Lung (tissue), 12 donors: ENCODE measurements around the gene NENF. TPM values are rescaled to one million over a fixed set of nuclear protein-coding genes. Genes with fewer than 3 reads are reported as not detected.
A peak's percentile ranks its signal among the peaks of the same experiment; 100 is the strongest.
"Not testable (repeated sequence)": the region's sequence is repeated elsewhere in the genome, so short reads cannot be mapped to it uniquely, and the experiment has no call there.

Experiments
- ATAC-seq: fragments of 200-7000 bp; cut with Tn5 transposase; one replicate; pipeline ENCODE4 v1.9.1; 2020; ENCODE audit warnings: moderate number of reproducible peaks; ENCODE audit not compliant: insufficient read depth, low FRiP score
- DNase-seq, 3 donors: peaks; one replicate each; pipeline ENCODE4 v3.0.0-alpha.2; 2013 to 2017
- H3K27ac ChIP-seq, 2 donors: one replicate each; pipeline ENCODE4 v1.5.1; 2013; ENCODE audit warnings: mild to moderate bottlenecking in 2 of 2, moderate library complexity in 2 of 2, control low read depth in 1 of 2, inconsistent platforms in 1 of 2, low read depth in 1 of 2, low read length in 1 of 2
- H3K27me3 ChIP-seq, 3 donors: one replicate each; pipeline ENCODE4 v1.5.1; 2013; ENCODE audit warnings: low read length in 2 of 3; ENCODE audit not compliant: control insufficient read depth in 3 of 3, insufficient read depth in 3 of 3
- H3K36me3 ChIP-seq, 4 donors: one replicate each; pipeline ENCODE4 v1.5.1; 2013; ENCODE audit warnings: low read length in 4 of 4, mild to moderate bottlenecking in 1 of 4, moderate library complexity in 1 of 4; ENCODE audit not compliant: control insufficient read depth in 4 of 4, insufficient read depth in 4 of 4
- H3K4me1 ChIP-seq, 5 donors: one replicate each; pipeline ENCODE4 v1.5.1; 2013; ENCODE audit warnings: low read length in 5 of 5, mild to moderate bottlenecking in 2 of 5, moderate library complexity in 1 of 5; ENCODE audit not compliant: control insufficient read depth in 5 of 5, insufficient read depth in 5 of 5
- H3K4me3 ChIP-seq: one replicate; pipeline ENCODE4 v1.5.1; 2013; ENCODE audit warnings: mild to moderate bottlenecking, control low read depth, moderate library complexity
- H3K9ac ChIP-seq, 2 donors: one replicate each; pipeline ENCODE4 v1.5.1; 2013; ENCODE audit warnings: low read length in 2 of 2, control low read depth in 1 of 2; ENCODE audit not compliant: insufficient read depth in 1 of 2
- H3K9me3 ChIP-seq, 4 donors: one replicate each; pipeline ENCODE4 v1.5.1; 2013; ENCODE audit warnings: low read length in 3 of 4, mild to moderate bottlenecking in 1 of 4, moderate library complexity in 1 of 4; ENCODE audit not compliant: control insufficient read depth in 4 of 4, insufficient read depth in 3 of 4
- WGBS, 2 donors: extraction: QIAGEN DNeasy Blood & Tissue Kit; methylation state at CpG; one replicate each; pipeline ENCODE4 v1.1.7; 2013; 5-methylcytosine and 5-hydroxymethylcytosine counted together
- polyA plus RNA-seq, 2 donors: library from polyadenylated mRNA; stranded (reverse); fragments of 200-250 nt; gene quantifications; one replicate each; pipeline ENCODE4 v1.2.1, GENCODE V29; 2013
- total RNA-seq, 2 donors: library from RNA; depleted of rRNA in 1 of 2; stranded (reverse); fragments of >200 nt in 1 of 2; gene quantifications; one replicate each; pipeline ENCODE4 v1.2.1, GENCODE V29; 2014 to 2021
- TF ChIP-seq, protein P1 (sequence below): IDR thresholded peaks from 2 replicates; pipeline ENCODE4 v1.5.1; 2012; ENCODE audit warnings: mild to moderate bottlenecking; ENCODE audit errors: control extremely low read depth, extremely low read depth
- donor health status: control.
- donor health status: control.
- donor health status: Bipolar disorder and iron deficiency.
- donor health status: healthy.
- donor health status: DM: yes; HTN: yes; CAD: no.

NENF gene
- total and polyA plus RNA-seq, 4 donors = 27.1 to 94.7 (median 43.5) TPM

DNA sequence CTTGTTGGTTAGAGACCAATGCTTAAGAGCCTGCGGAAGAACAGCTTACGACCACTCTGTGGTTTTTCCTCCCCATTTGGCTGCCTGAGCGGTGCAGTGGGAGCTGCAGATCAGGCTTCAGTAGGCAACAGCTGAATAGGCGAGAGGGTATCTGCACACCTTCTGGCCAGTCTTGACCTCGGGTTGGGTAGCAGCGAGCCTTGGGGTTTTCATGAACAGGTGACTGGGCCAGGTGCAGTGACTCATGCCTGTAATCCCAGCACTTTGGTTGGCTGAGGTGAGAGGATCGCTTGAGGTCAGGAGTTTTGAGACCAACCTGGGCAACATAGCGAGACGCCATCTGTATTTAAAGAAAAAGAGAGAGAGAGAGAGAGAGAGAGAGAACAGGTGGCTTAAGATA lies 41.0 kb downstream of the NENF start:
- WGBS, 2 donors = 94 to 95% methylated on average over 9 of the region's 9 CpGs
- Histone ChIP-seq H3K4me3 (no peak overlapping the region), H3K27ac (no peak overlapping the region), H3K27me3 (no peaks in the 10 kb centered on the region), H3K9me3 (no peaks in the 10 kb centered on the region), H3K4me1 (peaks cover 0 to 2% (median 0%) of the 10 kb centered on the region in 5 donors), H3K9ac (no peak overlapping the region), H3K36me3 (no peaks in the 10 kb centered on the region)
- TF ChIP-seq, protein P1, sequence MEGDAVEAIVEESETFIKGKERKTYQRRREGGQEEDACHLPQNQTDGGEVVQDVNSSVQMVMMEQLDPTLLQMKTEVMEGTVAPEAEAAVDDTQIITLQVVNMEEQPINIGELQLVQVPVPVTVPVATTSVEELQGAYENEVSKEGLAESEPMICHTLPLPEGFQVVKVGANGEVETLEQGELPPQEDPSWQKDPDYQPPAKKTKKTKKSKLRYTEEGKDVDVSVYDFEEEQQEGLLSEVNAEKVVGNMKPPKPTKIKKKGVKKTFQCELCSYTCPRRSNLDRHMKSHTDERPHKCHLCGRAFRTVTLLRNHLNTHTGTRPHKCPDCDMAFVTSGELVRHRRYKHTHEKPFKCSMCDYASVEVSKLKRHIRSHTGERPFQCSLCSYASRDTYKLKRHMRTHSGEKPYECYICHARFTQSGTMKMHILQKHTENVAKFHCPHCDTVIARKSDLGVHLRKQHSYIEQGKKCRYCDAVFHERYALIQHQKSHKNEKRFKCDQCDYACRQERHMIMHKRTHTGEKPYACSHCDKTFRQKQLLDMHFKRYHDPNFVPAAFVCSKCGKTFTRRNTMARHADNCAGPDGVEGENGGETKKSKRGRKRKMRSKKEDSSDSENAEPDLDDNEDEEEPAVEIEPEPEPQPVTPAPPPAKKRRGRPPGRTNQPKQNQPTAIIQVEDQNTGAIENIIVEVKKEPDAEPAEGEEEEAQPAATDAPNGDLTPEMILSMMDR = no peak
- no peak for ATAC-seq
- no peak for DNase-seq

DNA sequence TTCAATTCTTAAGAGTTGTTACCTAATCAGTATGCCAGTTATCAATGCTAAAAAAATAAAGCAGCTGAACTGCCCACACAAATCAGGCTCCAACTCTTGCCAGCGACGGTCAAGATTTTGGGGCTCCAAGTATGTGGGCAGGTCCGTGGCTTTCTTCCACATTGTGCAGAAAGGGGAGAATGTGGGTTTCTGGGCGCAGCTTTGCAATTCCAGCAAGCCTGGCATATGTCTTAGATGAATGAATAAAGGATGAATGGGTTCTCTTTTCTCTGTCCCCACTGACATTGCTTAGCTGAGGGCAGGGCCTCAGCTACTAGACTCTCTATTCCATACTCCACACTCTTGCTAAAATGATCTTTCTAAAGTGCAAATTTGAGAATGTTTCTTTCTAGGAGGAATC lies 42.4 kb downstream of the NENF start:
- 89% methylated on average over 4 of the region's 4 CpGs for WGBS, 2 donors
- DNase-seq = no peak
- H3K27ac ChIP-seq = no peak overlapping the region
- H3K9me3 ChIP-seq = no peaks in the 10 kb centered on the region
- H3K9ac ChIP-seq = no peak overlapping the region
- TF ChIP-seq, protein P1 = no peak
- peaks cover 0 to 2% (median 0%) of the 10 kb centered on the region in 5 donors for H3K4me1 ChIP-seq
- H3K27me3 ChIP-seq = no peaks in the 10 kb centered on the region
- H3K36me3 ChIP-seq = no peaks in the 10 kb centered on the region
- H3K4me3 ChIP-seq = no peak overlapping the region
- ATAC-seq = no peak

DNA sequence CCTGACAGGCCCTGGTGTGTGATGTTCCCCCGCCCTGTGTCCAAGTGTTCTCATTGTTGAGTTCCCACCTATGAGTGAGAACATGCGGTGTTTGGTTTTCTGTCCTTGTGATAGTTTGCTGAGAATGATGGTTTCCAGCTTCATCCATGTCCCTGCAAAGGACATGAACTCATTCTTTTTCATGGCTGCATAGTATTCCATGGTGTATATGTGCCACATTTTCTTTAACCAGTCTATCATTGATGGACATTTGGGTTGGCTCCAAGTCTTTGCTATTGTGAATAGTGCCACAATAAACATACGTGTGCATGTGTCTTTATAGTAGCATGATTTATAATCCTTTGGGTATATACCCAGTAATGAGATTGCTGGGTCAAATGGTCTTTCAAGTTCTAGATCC lies 43.1 kb downstream of the NENF start:
- H3K9me3 ChIP-seq, H3K27ac ChIP-seq, H3K4me1 ChIP-seq, H3K9ac ChIP-seq, H3K36me3 ChIP-seq, ATAC-seq, H3K4me3 ChIP-seq, H3K27me3 ChIP-seq, DNase-seq: not testable (repeated sequence)
- 89 to 92% methylated on average over 3 of the region's 3 CpGs for WGBS, 2 donors

DNA sequence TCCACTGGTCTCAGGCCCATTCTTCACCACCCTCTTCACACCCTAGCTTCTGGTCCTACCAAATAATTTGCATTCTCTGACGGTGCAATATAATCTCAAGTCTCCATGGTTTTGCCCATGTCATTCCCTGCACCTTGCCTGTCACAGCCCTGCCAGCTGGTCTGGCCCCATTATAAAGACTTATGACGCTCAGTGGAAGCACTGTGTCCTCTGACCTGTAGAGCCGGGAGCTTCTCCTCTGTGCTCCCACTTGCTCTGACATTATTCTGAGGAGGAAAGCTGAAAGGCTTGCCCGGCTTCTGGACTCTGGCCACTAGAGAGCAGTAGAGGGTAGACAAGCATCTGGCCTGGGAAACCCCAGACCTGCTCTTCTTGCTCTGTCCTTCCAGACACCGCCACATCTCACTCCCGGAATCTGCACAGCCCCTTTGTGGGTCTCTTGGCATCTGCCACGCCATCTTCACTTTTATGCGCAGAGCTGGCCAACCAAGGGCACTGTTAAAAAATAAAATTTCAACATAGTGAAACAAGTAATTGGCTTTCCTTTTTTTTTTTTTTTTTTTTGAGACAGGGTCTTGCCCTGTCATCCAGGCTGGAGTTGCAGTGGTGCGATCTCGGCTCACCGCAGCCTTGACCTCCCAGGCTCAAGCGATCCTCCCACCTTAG lies 44.4 kb downstream of the NENF start:
- ATAC-seq (peak; percentile 94), DNase-seq (peak; percentile 86 to 89 (median 88))
- H3K27me3 ChIP-seq = no peaks in the 10 kb centered on the region
- no peak overlapping the region for H3K4me3 ChIP-seq
- TF ChIP-seq, protein P1 = peak; percentile 88
- WGBS, 2 donors = 34 to 35% methylated on average over 12 of the region's 12 CpGs
- H3K9me3 ChIP-seq = no peaks in the 10 kb centered on the region
- peaks cover 0 to 3% (median 0%) of the 10 kb centered on the region in 5 donors for H3K4me1 ChIP-seq
- H3K36me3 ChIP-seq = no peaks in the 10 kb centered on the region
- no peak overlapping the region for H3K27ac ChIP-seq
- no peak overlapping the region for H3K9ac ChIP-seq
